ENCODE data around the gene DNAJB4.
"Not testable (repeated sequence)": the region's sequence is repeated elsewhere in the genome, so short reads cannot be mapped to it uniquely, and the experiment has no call there.

The DNAJB4 gene

DNA sequence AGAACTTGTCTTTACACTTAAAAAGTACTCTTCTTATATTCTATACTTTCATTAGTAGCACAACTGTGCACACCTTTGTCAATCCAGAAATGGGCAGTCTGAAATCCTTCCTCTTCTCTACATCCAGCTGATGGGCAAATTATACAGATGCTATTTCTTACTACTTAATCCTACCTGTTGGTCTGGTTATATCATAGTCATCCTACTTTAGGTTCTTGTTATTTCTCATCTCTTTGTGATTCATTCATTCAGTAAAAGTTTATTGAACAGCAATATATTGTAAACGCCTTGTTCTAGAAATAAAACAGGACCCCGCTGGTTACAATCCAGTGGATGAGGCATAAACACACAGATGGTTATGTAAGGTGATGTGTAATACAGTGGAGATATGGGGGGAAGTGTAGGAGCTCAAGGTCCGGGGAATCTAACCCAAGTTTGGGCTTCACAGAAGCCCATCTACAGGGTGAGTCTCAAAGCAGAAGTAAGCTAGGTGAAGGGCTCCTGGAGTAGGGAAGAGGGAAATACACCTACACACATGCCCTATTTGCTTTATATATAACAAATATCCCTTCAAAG, 14.0 kb upstream of the DNAJB4 start:
- no peak for DNase-seq

DNA sequence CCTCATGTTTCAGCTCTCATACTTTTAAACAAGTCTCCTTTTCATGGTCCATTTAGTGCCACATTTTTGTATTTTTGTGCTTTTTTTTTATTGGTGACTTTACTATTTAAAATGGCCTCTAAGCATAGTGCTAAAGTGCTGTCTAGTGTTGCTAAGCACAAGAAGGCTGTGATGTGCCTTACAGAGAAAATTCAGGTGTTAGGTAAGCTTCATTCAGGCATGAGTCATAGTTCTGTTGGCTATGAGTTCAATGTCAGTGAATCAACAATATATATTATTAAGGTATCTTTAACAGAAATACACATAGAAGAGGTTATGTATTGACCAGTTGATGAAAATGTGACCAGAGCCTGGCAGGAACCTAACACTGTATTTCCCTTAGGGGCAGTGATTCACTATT, 13.1 kb upstream of the DNAJB4 start:
- no peak for DNase-seq

- DNase-seq: no peak
These were observed 10.5 kb upstream of the DNAJB4 start for GRCh38 chr1:77994117-77994705.

- no peak for DNase-seq
These were observed 8.0 kb upstream of the DNAJB4 start for GRCh38 chr1:77996734-77997133.

GRCh38 chr1:78000536-78000935, 4.2 kb upstream of the DNAJB4 start:
- DNase-seq: not testable (repeated sequence)

- DNase-seq: no peak
These were observed 1.5 kb upstream of the DNAJB4 start for GRCh38 chr1:78003070-78003746.

DNA sequence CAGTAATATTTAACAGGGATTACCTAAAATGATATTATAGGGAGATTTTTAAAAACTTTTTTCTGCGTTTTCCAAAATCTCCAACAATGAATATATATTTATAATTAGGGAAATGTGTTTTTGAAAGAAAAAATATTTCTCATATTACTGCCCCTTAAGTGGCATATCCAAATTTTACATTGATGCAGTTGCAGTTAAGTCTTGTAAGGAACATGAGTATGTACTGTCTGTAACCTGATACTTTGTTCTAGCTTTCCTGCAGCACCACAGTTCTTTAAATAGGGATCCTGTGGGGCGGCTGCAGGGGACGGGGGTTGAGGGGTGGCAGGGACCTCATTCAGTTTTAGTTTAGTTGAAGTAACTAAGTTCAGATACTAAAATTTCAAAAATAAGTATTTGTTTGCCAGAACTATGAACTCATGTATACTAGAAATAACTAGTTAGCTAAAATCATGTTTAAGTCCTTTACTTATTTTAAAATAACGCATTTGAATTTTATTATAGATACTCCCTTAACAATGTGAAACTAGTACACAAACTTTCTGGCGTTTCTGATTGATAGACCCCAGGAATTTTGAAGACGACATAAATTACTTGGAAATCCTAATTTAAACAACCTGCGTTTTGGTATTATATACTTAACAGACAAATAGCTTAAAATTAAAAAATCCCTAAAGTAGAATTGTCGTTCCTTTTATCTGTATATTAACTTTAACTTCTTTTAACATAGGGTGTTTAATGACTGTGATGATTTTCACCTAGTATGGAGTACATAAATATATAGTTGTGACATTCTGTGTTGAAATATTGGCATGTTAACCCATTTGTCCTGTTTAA, 639 bp upstream of the DNAJB4 start:
- DNase-seq: peak in 27 of 56 donors; percentile 0 to 48 (median 9)

- no peak for DNase-seq
These were observed 646 bp downstream of the DNAJB4 start for GRCh38 chr1:78005448-78005722.

- no peak for DNase-seq
These were observed 1.0 kb downstream of the DNAJB4 start for GRCh38 chr1:78005755-78006154.

DNA sequence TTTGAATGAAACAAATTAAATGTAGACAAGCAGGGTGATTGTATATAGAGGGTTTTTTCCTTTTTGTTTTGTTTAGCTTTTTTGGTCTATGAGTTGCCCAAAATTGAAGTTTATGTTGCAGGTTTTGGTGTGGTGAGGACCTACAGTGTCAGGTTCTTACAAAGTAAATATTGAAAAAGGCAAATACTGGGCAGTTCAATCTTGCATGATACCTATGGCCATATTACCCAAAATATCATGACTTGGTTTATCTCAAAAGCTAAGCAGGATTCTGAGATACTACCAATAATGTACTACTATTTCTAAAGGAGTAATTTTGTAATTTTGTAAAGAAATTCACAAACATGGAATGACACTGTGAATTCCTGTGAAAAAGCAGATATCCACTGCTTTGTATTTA, 1.8 kb downstream of the DNAJB4 start:
- DNase-seq: no peak

GRCh38 chr1:78007677-78008341, 3.1 kb downstream of the DNAJB4 start:
- DNase-seq: no peak

DNA sequence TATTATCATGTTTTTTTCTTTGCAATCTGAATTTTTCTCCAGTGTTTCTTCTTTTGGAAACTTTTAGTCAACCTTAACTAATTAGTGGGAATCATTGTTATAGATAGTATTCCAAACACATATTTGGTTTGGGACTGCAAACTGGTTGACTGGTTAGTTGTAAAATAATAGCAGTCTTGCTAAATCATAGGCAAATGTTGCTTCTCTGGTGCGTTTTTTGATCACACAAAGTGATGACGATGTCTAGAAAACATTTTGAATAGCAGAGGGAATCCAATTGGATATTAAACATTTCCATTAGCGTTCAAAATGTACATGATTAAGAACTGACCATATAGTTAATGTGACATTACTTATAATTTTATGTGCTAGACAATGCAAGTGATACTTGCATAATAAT, 4.5 kb downstream of the DNAJB4 start:
- DNase-seq: no peak

- DNase-seq: no peak
These were observed 5.1 kb downstream of the DNAJB4 start for GRCh38 chr1:78009836-78010235.

GRCh38 chr1:78011050-78011449, 6.3 kb downstream of the DNAJB4 start:
- DNase-seq: no peak

- no peak for DNase-seq
These were observed 10.4 kb downstream of the DNAJB4 start for GRCh38 chr1:78015148-78015547.

GRCh38 chr1:78019024-78019423, 14.3 kb downstream of the DNAJB4 start:
- no peak for DNase-seq

- DNase-seq: not testable (repeated sequence)
These were observed 16.4 kb downstream of the DNAJB4 start for GRCh38 chr1:78021134-78021533.

DNA sequence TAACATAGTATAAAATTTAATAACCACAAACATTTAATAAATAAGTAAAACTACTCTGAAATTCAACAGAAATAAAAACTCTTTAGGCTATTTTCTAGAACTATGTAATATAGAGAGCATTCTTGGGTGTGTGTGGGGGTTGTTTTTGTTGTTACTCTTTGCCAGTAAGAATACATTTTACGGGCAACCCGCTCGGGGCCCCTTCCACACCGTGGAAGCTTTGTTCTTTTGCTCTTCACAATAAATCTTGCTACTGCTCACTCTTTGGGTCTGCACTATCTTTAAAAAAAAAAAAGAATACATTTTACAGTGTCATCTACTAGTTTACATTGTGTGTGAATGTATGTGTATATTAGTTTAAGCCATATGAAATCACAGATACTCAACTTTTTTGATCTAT, 25.1 kb downstream of the DNAJB4 start:
- no peak for DNase-seq

DNA sequence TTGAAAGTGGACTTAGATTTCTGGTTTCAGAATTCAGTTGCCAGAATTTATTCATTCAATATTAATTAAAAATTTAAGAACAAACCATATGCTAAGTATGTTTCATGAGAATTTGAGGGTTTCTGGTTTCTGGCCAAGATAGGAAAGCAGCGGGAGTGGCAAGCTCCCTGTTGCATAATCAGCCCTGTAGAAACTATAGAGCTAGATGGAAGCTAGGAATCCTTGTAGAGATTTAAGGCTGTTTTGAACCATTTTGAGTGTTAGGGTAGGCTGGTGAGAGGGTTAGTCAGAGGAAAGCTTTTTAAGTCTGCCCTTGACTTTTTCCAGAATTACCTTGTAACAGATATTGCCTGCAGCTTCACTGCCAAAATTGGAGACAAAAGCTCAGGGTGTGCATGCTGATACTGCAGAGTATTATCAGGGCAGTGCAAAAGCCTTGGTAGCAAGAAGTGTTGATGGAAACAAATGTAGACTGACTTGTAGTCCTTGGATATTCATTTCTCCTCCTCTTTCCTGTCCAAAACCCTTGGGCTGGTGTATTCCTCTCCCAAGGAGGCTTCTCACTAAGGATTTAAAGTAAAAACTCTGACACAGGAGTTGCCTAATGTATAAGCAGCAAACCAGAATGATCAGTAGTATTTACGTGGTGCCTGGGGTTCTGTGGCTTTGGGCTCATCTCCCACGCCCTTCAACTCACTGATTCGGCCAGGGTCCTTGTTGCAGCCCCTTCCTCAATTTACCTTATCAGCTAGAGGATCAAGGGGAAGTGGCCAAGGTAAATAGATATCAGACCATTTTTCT, 28.5 kb downstream of the DNAJB4 start:
- no peak for DNase-seq

DNA sequence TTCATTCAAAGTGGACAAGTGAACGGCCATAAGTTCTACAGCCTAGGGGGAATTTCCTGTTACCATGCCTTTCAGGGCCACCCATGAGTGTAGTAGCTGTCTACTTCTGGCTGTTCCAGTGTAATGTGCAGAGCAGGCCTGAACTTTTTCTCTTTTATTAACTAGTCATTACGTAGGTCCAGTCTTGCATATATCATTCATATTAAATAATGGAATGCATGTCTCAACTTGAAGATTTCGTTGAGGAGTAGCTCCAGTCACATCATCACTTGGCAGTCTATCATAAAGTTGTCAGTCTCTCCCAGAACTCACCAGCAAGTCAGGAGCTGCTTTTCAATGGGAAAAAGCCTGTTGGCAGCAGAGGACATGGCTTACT, 29.0 kb downstream of the DNAJB4 start:
- DNase-seq: no peak

GRCh38 chr1:78035121-78035520, 30.4 kb downstream of the DNAJB4 start:
- DNase-seq: no peak

All from nucleus accumbens (tissue), 56 donors.